KOPT-K1 (cell line): ENCODE measurements around the gene DQX1.
A peak's percentile ranks its signal among the peaks of the same experiment; 100 is the strongest.
"Not testable (repeated sequence)": the region's sequence is repeated elsewhere in the genome, so short reads cannot be mapped to it uniquely, and the experiment has no call there.

ENCODE experiments used
- H3K27ac ChIP-seq: fragments of 200-600 bp; sonication (generic); 2 replicates; pipeline ENCODE4 v1.5.1; 2016; ENCODE audit warnings: antibody characterized with exemption, mild to moderate bottlenecking, low read depth, low read length; ENCODE audit not compliant: poor library complexity, severe bottlenecking
- H3K36me3 ChIP-seq: fragments of 200-600 bp; sonication (generic); 2 replicates; pipeline ENCODE4 v1.5.1; 2017; ENCODE audit warnings: antibody characterized with exemption, mild to moderate bottlenecking, low read length, moderate library complexity; ENCODE audit not compliant: insufficient read depth
- H3K9me3 ChIP-seq: fragments of 200-600 bp; sonication (generic); 2 replicates; pipeline ENCODE4 v1.5.1; 2017; ENCODE audit warnings: antibody characterized with exemption, low read length, mild to moderate bottlenecking; ENCODE audit not compliant: insufficient read depth, poor library complexity, severe bottlenecking

DQX1 gene

GRCh38 chr2:74525717-74526648 lies at the start of gene DQX1:
DQX1 (minus strand) TSS chr2:74526231; CDS start chr2:74525729, 502 bp downstream.
- peaks cover 34% of the 10 kb centered on the region for H3K36me3 ChIP-seq
- no peak within 1 kb of the TSS for H3K27ac ChIP-seq
- no peaks in the 10 kb centered on the region for H3K9me3 ChIP-seq

- Histone ChIP-seq H3K9me3 (no peaks in the 10 kb centered on the region), H3K36me3 (no peaks in the 10 kb centered on the region), H3K27ac (no peak overlapping the region)
Observed at GRCh38 chr2:74575320-74575719, 49.3 kb upstream of the DQX1 start.

GRCh38 chr2:74573747-74574562 lies 47.9 kb upstream of the DQX1 start:
- no peaks in the 10 kb centered on the region for H3K9me3 ChIP-seq
- peak overlapping the region; percentile 31 for H3K27ac ChIP-seq
- H3K36me3 ChIP-seq, result no peaks in the 10 kb centered on the region

- Histone ChIP-seq H3K9me3 (no peaks in the 10 kb centered on the region), H3K27ac (no peak overlapping the region), H3K36me3 (no peaks in the 10 kb centered on the region)
Observed at GRCh38 chr2:74572178-74572925, 46.3 kb upstream of the DQX1 start.

- H3K27ac ChIP-seq, result no peak overlapping the region
- no peaks in the 10 kb centered on the region for H3K36me3 ChIP-seq
- H3K9me3 ChIP-seq, result no peaks in the 10 kb centered on the region
Observed at GRCh38 chr2:74571058-74571457, 45.0 kb upstream of the DQX1 start.

- no peaks in the 10 kb centered on the region for H3K36me3 ChIP-seq
- H3K27ac ChIP-seq, result no peak overlapping the region
- no peaks in the 10 kb centered on the region for H3K9me3 ChIP-seq
Observed at GRCh38 chr2:74569686-74570085, 43.7 kb upstream of the DQX1 start.

- H3K36me3 ChIP-seq, result no peaks in the 10 kb centered on the region
- no peaks in the 10 kb centered on the region for H3K9me3 ChIP-seq
- no peak overlapping the region for H3K27ac ChIP-seq
Observed at GRCh38 chr2:74567881-74568280, 41.9 kb upstream of the DQX1 start.

- no peaks in the 10 kb centered on the region for H3K36me3 ChIP-seq
- H3K27ac ChIP-seq, result no peak overlapping the region
- no peaks in the 10 kb centered on the region for H3K9me3 ChIP-seq
Observed at GRCh38 chr2:74566754-74567085, 40.7 kb upstream of the DQX1 start.

- Histone ChIP-seq H3K27ac (no peak overlapping the region), H3K9me3 (no peaks in the 10 kb centered on the region), H3K36me3 (no peaks in the 10 kb centered on the region)
Observed at GRCh38 chr2:74566076-74566753, 40.2 kb upstream of the DQX1 start.

GRCh38 chr2:74564222-74564621 lies 38.2 kb upstream of the DQX1 start:
- Histone ChIP-seq H3K27ac (no peak overlapping the region), H3K9me3 (no peaks in the 10 kb centered on the region), H3K36me3 (no peaks in the 10 kb centered on the region)

- Histone ChIP-seq H3K36me3 (no peaks in the 10 kb centered on the region), H3K27ac (no peak overlapping the region), H3K9me3 (no peaks in the 10 kb centered on the region)
Observed at GRCh38 chr2:74562126-74562775, 36.2 kb upstream of the DQX1 start.

- not testable (repeated sequence) for H3K27ac ChIP-seq, H3K9me3 ChIP-seq, H3K36me3 ChIP-seq
Observed at GRCh38 chr2:74561022-74561421, 35.0 kb upstream of the DQX1 start.

- Histone ChIP-seq H3K36me3 (no peaks in the 10 kb centered on the region), H3K27ac (no peak overlapping the region), H3K9me3 (no peaks in the 10 kb centered on the region)
Observed at GRCh38 chr2:74560591-74560990, 34.6 kb upstream of the DQX1 start.

- H3K27ac ChIP-seq, result no peak overlapping the region
- no peaks in the 10 kb centered on the region for H3K36me3 ChIP-seq
- no peaks in the 10 kb centered on the region for H3K9me3 ChIP-seq
Observed at GRCh38 chr2:74559912-74560311, 33.9 kb upstream of the DQX1 start.
